ENCODE data around the gene LIMS2.

The LIMS2 gene

DNA sequence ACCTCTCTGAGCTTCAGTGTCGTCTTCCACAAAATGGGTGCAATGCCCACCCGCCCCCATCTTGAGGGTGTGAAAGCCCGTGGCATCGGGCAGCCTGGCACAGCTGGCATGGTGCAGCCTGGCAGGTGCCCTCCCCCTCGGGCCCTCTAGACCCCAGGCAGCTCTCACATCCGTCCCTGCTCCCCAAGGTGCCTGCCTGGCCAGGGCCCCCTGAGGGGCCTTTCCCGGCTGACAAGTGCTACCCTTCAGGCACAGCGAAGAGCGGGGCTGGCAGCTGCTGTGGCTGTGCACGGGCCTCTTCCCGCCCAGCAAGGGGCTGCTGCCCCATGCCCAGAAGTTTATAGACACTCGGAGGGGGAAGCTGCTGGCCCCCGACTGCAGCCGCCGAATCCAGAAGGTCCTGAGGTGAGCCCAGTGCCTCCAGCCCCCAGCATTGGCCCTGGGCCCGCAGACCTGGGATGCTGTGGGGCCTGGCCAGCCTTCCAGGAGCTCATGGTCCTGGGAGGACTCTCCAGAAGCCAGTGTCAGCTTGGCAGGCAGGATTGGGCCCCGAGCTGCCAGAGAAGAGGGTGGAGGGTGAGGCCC is 43.2 kb downstream of the LIMS2 start:
- no peak for FAIRE-seq

DNA sequence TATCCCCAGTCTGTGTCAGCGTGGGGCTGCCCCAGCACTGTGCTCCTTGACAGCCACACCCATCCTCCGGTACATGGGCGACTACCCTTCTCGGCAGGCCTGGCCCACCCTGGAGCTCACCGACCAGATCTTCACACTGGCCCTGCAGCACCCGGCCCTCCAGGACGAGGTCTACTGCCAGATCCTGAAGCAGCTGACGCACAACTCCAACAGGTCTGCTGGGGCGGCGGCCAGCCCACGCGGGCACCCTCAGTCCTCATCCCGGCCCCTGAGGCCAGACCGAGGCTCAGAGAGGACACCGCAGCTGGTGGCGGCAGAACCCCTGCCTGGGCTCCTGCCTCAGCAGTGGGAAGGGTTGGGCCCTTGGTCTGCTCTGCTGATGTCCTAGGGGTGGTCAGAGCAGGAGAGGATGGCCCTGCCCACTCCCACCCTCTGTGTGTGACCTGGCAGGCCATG is 43.8 kb downstream of the LIMS2 start:
- FAIRE-seq = no peak

DNA sequence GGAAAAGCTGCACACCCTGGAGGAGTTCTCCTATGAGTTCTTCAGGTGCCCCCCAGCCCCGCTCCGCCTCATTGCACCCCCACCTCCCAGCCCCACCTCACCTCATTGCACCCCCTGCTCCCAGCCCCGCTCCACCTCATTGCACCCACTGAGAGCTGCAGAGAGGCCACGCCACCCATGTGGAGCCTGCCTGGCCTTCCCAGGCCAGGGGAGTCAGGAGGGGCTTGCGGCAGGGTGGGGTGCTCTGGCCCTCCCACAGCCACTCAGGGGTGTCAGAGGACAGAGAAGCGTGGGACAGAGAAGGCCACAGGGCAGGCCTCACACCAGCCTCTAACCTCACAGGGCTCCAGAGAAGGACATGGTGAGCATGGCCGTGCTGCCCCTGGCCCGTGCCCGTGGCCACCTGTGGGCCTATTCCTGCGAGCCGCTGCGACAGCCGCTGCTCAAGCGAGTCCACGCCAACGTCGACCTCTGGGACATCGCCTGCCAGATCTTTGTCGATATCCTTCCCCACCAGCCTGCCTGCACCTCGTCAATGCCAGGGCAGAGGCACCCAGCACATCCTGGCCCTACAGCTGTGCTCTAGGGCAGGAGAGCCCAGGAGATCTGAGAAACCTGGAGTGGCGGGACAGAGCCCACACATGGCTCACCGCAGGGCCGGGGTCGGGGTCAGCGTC is 44.3 kb downstream of the LIMS2 start:
- no peak for FAIRE-seq

DNA sequence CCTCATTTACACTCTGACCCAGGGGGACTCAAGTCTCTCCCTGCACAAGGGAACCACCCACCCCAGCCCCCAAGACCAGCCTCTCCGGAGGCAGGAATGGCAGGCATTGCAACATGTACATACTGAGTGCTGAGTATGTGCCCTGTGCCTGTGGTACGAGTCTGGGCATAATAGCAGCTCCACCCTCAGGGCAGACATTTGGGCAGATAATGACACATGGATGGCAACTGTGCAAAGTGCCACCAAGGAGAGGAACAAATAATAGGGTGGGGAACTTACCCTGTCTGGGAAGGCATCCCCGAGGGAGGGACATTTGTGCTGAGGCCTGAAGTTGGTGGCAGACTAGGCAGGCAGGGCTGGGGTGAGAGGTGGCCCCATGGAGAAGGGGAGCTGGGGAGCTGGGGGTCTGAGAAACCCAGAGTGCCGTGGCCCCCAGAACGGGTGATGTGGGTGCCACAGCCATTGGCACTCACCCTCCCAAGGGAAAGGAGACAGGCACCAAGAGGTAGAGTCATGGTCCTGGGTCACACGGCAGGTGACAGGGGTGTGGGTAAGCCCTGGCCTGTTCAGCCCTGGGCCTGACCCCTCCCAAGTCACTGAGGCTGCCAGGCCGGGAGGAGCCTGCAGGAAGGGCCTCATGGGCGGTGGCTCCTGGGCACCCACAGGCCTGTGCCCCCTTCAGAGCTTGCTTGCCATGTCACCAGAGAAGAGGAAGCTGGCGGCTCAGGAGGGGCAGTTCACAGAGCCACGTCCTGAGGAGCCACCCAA is 45.0 kb downstream of the LIMS2 start:
- no peak for FAIRE-seq

DNA sequence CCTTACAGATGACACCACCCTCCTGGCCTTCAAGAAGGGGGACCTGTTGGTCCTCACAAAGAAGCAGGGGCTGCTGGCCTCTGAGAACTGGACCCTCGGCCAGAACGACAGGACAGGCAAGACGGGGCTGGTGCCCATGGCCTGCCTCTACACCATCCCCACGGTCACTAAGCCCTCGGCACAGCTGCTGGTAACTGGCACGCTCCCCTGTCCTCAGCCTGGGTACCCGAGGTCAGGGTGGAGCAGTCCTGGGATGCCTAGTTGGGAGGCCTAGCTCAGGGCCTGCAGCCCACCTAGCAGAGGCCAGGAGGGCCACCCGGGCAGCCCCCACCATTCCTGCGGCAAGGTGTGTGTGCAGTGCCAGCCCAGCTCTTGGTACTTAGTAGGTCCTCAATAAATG is 45.7 kb downstream of the LIMS2 start:
- no peak for FAIRE-seq

DNA sequence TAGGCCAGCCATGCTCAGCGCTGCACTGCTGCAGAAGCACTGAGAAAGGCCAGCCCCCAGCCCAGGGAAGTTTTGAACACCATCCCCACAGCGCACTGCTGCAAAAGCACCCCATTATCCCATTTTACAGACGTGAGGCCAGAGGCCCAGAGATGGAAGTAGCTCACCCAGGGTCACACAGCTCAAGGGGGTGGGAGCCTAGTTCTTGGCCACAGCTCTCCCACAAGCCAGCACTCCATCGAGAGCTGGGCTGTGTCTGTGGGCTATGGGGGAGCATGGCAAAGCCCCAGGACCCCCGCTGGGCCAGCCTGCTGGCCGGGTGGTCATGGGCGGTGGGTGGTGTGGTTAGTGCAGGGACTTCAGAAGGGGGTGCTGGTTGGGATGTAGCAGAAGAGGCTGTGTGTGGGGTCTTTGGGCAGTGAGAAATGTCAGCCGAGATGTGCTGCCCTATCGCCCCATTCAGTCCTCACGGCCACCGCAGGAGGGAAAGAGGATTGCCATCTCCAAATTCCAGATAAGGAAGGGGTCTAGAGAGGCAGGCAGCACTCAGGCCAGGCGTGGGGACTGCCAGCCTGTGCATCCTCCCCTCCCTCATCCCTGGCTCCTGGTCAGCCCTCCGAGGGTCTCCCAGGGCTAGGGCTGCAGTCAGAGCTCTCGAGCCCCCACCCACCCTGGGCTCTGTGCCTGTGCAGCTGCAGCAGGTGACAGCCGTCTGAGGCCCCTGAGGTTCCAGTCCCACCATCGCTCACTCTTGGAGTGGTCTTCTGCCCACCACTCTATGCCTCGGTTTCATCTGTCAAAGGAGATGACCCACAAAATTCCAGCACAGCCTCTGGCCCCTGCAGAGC is 46.3 kb downstream of the LIMS2 start:
- no peak for FAIRE-seq

DNA sequence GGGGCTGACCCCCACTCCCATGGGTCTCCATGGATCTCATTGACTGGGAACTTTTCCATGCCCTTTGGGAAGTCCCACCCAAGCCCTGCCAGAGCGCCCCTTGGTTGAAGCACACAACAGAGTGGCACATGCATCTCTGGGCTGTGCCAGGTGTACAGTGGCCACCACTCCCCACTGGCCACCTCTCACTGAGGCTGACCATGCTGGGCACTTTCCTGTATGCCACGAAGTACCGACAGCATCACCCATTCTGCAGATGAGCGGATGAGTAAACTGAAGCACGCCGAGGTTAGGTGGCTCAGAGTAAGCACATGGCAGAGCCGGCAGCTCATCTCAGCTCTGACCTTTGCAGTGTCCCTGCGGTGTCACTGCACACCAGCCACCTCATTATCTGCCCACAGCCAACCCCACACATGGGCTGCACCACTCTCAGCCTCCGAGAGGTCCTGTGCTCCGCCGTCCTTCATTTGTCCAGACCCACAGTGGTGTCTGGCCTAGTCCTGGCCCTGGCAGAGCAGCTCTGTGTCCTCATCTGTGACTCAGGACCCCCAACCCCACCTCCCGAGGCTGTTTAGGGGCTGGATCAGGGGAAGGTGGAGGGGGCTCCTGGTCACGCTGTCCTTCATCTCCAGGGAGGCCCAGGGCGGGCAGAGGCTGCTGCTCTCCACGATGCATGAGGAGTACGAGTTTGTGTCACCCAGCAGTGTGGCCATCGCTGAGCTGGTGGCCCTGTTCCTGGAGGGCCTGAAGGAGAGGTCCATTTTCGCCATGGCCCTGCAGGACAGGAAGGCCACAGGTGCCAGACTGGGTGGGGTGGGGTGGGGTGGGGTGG is 47.4 kb downstream of the LIMS2 start:
- FAIRE-seq = no peak

DNA sequence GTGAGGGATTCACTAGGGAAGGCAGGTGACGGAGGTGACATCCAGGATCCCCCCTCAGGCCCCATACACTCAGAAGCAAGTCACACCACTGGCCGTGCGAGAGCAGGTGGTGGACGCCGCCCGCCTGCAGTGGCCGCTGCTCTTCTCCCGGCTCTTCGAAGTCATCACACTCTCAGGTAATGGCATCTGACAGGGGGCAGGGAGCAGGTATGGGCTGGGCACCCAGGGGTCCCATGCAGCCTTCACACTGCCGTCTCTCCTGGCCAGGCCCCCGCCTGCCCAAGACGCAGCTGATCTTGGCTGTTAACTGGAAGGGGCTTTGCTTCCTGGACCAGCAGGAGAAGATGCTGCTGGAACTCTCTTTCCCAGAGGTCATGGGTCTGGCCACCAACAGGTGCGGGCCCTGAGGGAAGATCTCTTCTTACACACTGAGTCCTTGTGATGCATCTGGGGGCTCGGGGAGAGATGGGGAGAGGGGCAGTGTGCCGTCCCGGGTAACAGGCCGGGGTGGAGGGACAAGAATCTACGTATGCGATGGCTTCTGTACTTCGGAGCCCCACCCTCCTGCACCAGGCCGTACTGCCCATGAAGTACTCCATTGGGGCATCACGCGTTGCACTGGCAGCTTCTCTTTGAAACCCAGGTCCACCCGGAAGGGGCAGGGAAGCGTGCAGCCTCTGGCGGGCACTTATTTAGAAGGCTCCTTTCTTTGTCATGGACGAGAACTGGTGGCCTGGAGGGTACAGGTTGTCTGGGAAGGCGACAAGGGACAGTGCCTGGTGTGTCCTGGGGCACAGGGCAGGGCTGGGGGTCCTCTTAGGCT is 48.2 kb downstream of the LIMS2 start:
- FAIRE-seq = no peak

DNA sequence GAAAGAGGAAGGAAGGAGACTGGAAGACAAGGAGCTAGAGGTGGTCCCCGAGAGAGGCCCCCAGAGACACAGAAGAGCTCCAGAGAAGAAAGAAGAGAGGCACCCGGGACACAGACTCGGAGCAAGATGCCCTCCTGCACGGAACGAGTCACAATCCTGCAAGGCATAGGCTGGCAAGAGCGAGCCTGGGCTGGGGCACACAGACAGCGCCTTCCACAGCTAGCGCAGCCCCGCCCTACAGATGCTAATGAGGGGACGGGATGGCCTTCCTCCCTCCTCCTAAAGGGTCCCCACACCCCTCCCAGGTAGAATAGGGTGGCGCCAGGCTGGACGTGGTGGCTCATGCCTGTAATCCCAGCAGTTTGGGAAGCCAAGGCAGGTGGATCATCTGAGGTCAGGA is 49.2 kb downstream of the LIMS2 start:
- FAIRE-seq = no peak

DNA sequence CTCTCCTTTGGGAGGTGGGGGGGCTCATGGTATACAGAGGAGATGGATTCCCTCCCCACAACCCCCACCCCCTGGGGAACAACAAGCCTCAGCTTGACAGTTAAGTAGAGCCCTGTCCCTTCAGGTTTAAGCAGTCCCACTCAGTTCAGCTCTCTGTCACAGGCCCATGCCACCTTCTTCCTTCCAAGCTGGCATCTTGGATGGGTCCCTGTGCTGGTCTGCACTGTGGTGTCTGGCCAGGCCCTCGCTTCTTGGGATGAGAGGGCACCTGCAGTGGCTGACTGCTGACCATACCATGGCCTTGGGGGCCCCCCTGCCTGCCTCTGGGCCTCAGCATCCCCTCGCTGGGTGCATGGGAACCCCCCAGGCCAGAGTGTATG is 49.8 kb downstream of the LIMS2 start:
- FAIRE-seq = no peak

DNA sequence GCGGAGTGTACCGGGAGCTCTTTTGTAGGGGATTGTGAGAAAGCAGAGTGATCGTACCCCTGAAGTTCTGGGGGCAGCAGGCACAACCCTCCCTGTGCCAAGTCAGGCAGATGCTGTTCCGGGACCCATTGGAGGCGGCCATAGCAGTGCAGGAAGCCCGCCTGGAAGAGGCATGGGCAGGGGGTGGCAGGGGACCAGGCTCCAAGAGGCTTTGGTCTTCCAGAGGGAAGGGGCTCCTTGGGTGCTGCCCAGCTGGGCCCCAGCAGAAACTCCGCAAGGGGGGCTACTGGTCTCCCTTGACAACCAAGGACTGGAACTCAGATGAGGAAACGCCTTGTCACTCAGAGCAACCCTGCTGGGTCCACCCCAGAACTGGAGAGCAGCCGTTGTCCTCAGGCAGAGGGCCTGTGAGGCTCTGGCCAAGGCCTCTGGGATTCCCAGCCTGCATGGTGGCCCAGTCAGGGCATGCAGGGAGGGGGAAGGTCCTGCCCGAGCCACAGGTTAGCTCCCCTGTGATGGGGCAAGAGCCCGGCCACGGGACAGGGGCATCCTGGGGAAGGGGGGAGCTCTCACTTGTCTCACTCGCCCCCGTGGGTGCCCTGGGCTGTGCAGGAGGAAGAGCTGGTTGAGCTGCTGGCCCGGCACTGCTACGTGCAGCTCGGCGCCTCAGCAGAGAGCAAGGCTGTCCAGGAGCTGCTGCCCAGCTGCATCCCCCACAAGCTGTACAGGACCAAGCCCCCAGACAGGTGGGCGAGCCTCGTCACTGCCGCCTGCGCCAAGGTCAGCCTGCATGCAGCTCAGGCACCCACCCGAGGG is 50.4 kb downstream of the LIMS2 start:
- FAIRE-seq = no peak

DNA sequence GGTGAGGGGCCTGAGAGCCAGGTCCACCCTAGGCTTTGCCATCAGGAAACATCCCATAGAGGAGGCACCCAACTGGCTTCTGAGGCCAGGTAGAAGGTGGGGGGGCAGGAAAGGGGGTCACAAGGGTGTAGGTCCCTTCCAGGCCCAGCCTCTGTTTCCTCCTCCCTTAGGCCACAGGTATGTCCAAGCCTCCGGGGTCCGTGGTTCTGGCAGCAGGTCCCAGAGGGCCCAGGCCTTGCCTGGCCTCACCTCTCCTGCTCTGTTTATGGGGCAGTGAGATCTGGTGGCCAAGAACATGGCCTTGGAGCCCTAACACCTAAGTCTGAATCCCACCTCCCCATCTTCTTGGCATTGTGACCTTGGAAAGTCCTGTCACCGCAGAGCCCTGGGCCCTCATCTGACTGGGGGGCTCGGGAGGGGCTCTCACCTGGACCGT is 51.0 kb downstream of the LIMS2 start:
- FAIRE-seq = no peak

DNA sequence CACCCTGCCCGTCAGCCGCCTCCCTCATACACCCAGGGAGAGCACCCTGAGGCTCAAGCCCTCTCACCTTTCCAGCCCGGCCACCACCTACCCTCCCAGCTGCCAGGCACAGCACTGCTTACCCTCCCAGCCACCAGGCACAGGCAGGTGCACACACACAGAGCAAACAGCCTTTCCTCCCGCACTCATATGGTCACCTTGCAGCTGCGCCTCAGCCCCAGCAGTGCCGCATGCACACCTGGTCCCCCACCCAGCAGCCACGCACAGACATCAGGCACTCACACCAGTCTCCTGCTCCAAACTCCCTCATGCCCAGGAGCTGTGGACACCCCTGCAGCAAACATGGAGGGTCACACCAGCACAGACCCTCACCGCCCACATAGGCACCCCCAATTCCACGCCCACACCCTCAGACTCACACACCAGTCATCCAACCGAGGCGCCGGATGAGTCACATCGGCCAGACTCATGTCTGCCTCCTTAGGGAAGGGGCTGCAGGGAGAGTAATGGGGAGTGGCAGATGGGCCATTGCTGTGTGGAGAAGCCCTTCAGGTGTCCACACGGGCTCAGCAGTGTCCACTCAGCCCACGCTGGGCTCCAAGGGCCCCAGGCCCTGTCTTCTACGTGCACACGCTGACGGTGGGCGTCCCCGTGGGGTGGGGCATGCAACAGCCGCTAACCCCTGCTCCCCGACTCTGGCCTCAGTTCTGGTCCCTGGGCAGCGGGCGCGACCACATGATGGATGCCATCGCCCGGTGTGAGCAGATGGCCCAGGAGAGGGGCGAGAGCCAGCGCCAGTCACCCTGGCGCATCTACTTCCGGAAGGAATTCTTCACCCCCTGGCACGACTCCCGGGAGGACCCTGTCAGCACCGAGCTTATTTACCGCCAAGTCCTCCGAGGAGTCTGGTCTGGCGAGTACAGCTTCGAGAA is 51.7 kb downstream of the LIMS2 start:
- FAIRE-seq = no peak

DNA sequence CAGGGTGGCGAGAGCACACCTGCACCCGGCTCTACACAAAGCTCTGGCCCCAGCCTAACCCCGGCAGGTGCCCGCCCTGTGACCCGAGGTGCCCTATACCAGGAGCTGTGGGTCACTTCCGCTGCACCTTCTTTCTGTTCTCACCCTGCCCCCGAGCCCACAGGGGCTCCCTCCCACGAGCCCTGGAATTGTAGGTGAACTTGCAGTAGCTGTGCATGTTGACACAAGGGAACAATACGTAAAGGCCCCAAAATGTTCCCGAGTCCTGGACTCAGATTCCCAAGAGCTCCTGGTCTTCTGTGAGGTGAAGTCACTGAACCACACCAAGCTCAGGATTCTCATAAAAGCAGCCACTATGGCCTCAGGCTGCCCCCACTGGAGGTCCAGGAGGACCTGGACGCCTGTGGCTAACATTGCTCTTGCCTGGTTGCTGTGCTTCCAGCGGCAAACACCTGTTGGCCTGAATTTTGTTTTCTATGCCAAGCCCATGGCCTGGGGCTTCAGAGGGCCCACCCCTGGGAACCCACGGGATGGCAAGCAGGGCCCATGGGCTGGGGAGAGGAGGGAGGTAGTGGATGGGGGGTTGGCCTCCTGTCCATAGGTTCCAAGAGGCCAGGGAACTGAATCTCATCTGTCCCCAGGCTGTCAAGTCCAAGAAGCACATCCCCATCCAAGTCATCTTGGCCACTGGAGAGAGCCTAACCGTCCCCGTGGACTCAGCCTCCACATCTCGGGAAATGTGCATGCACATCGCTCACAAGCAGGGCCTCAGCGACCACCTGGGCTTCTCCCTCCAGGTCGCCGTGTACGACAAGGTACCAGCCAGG is 52.6 kb downstream of the LIMS2 start:
- no peak for FAIRE-seq

DNA sequence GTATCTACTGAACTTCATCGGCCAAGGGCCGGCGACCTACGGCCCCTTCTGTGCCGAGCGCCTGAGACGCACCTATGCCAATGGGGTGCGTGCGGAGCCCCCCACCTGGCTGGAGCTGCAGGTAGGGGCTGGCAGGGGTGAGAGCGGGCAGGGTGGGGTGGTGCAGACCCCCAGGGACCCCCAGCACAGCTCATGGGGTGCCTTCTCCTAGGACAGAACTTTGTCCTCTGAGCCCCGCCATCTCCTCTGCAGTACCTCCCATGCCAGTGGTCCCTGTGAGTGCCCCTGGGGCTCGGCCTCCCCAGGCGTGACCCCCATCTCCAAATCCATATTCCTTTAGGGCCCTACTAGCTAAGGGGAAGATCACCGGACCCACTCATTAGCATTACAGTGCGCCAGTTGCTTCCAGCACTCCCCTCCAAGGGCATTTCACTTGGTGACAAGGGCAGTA is 53.3 kb downstream of the LIMS2 start:
- FAIRE-seq = no peak

DNA sequence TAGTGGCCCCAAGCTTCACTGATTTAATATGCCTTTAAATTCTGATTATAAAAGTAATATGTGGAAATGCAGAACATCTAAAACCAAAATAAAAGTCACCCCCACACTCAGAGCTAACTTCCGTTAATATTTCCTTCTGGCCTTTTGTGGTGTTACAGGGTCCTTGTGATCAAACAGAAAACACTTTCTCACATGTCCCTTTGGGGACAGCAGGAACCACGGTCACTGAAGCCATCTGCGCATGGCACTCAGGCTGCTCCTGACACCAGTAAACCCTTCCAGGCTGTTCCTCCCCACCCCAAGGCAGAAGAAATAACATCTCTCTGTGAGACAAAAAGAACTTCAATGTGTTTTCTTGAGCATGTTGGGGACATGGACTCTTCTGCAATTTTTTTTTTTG is 54.5 kb downstream of the LIMS2 start:
- no peak for FAIRE-seq

DNA sequence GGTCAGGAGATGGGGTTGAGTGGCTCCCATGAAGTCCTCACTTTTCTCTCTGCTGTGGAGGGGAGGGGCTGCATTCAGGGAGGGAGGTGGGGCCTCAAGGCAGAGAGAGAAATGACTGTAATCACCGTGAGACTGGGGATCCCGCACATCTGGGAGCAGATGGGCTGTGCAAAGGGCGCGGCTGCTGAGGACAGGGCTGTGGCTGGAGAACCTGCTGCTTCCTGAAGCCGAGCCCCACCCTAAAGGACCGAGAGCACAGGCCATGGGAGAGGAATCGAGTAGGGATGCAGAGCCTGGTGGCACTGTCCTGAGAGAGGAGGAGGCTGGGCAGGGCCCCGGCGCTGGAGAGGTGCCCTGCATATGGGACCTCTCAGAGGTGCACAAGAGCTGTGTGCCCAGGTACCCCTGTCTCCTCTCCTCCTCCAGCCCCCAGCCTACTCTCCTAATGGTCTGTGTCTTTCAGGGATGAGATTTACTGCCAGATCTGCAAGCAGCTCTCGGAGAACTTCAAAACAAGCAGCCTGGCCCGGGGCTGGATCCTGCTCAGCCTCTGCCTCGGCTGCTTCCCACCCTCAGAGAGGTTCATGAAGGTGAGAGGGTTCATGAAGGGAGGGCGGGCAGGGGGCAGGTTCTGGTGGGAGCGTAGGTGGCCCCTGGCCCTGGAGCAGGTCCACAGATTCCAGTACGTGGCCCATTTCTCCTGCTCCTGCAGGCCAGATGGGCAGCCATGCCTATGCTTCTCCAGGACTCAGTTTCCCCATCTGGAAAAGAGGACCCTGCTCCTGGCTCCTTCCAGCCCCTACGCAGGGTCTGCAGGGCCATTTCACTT is 55.2 kb downstream of the LIMS2 start:
- no peak for FAIRE-seq
